Endodermal cell (in vitro differentiated cells): ENCODE results near the gene KCNK2. TPM values are rescaled to one million over a fixed set of nuclear protein-coding genes. Genes with fewer than 3 reads are reported as not detected.

ENCODE experiments used
- DNase-seq: peaks from one replicate; pipeline ENCODE4 v3.0.0-alpha.2; 2017
- H3K27ac ChIP-seq: 2 replicates; pipeline ENCODE4 v1.5.1; 2013; ENCODE audit warnings: mild to moderate bottlenecking, low read depth, low read length, moderate library complexity
- H3K27me3 ChIP-seq: 2 replicates; pipeline ENCODE4 v1.6.1; 2013; ENCODE audit warnings: mild to moderate bottlenecking, low read length, moderate library complexity; ENCODE audit not compliant: insufficient read depth, control insufficient read depth, poor library complexity, severe bottlenecking
- H3K36me3 ChIP-seq: 2 replicates; pipeline ENCODE4 v1.7.0; 2013; ENCODE audit warnings: mild to moderate bottlenecking, low read length, moderate library complexity; ENCODE audit not compliant: control insufficient read depth, insufficient read depth
- H3K4me1 ChIP-seq: one replicate; pipeline ENCODE4 v1.7.0; 2013; ENCODE audit warnings: low read length; ENCODE audit not compliant: control insufficient read depth, insufficient read depth
- H3K4me3 ChIP-seq: 2 replicates; pipeline ENCODE4 v1.5.1; 2013; ENCODE audit warnings: mild to moderate bottlenecking, low read length, moderate library complexity
- H3K9ac ChIP-seq: 2 replicates; pipeline ENCODE4 v1.6.1; 2013; ENCODE audit warnings: mild to moderate bottlenecking, low read length, moderate library complexity; ENCODE audit not compliant: poor library complexity, severe bottlenecking; ENCODE audit errors: extremely low read depth
- H3K9me3 ChIP-seq: 2 replicates; pipeline ENCODE4 v1.6.1; 2013; ENCODE audit warnings: mild to moderate bottlenecking, low read length, moderate library complexity; ENCODE audit not compliant: control insufficient read depth
- H3K27ac Mint-ChIP-seq: 2 replicates; pipeline ENCODE4 v1.8.0; 2020; ENCODE audit warnings: mixed read lengths
- H3K27me3 Mint-ChIP-seq: 2 replicates; pipeline ENCODE4 v1.8.0; 2021; ENCODE audit warnings: mild to moderate bottlenecking, mixed read lengths; ENCODE audit not compliant: insufficient read depth
- H3K36me3 Mint-ChIP-seq: 2 replicates; pipeline ENCODE4 v1.8.0; 2020; ENCODE audit warnings: low read depth, mixed read lengths
- H3K4me1 Mint-ChIP-seq: 2 replicates; pipeline ENCODE4 v1.8.0; 2020; ENCODE audit warnings: mixed read lengths
- H3K4me3 Mint-ChIP-seq: 2 replicates; pipeline ENCODE4 v1.8.0; 2020; ENCODE audit warnings: mild to moderate bottlenecking, moderate library complexity, mixed read lengths
- H3K9me3 Mint-ChIP-seq: 2 replicates; pipeline ENCODE4 v1.8.0; 2020; ENCODE audit warnings: mild to moderate bottlenecking, mixed read lengths
- CTCF ChIP-seq: fragments of 200-600 bp; sonication (generic); conservative IDR thresholded peaks from 2 replicates; pipeline ENCODE4 v1.5.0; 2021; ENCODE audit warnings: antibody characterized with exemption, mild to moderate bottlenecking
- WGBS, 2 experiments: methylation state at CpG; one replicate each; pipeline versions ENCODE4 v1.1.5 to v1.1.7; 2013; ENCODE audit warnings: missing lambda C conversion rate in 2 of 2, mixed read lengths in 1 of 2; ENCODE audit not compliant: insufficient coverage in 1 of 2, insufficient read length in 1 of 2; 5-methylcytosine and 5-hydroxymethylcytosine counted together
- total RNA-seq, 2 donors: library from RNA; stranded (reverse); fragmentation: NEBNext Ultra II Directional in 1 of 2; extraction: Animal tissue kit (Norgen Biotek cat#: 25700) in 1 of 2; gene quantifications; 2 replicates in 1 of 2; 3 replicates in 1 of 2; pipeline ENCODE4 v1.2.1, GENCODE V29; 2021

The KCNK2 gene
- total RNA-seq, 2 donors from 2014 or later: 0.15 TPM; not detected in 1

- DNase-seq: no peak
- Mint-ChIP-seq H3K4me1 (no peaks in the 10 kb centered on the region), H3K27ac (no peak overlapping the region), H3K4me3 (no peak overlapping the region), H3K9me3 (peaks cover 3% of the 10 kb centered on the region), H3K36me3 (no peaks in the 10 kb centered on the region), H3K27me3 (peaks cover 7% of the 10 kb centered on the region)
- no peak overlapping the region for H3K4me3 ChIP-seq
- no peaks in the 10 kb centered on the region for H3K27me3 ChIP-seq
- no peaks in the 10 kb centered on the region for H3K4me1 ChIP-seq
- 71 to 88% methylated on average over 1 of the region's 1 CpG for WGBS, 2 experiments
- no peak overlapping the region for H3K27ac ChIP-seq
- TF ChIP-seq CTCF: no peak
- H3K36me3 ChIP-seq: no peaks in the 10 kb centered on the region
- H3K9ac ChIP-seq: no peak overlapping the region
- no peaks in the 10 kb centered on the region for H3K9me3 ChIP-seq
These were observed 11.5 kb upstream of the KCNK2 start for GRCh38 chr1:215071078-215071477.

GRCh38 chr1:215076322-215076721, 6.2 kb upstream of the KCNK2 start:
- Mint-ChIP-seq H3K27ac (no peak overlapping the region), H3K9me3 (no peaks in the 10 kb centered on the region), H3K4me1 (no peaks in the 10 kb centered on the region), H3K27me3 (peaks cover 50% of the 10 kb centered on the region), H3K4me3 (no peak overlapping the region), H3K36me3 (no peaks in the 10 kb centered on the region)
- H3K27me3 ChIP-seq: peaks cover 30% of the 10 kb centered on the region
- no peak overlapping the region for H3K9ac ChIP-seq
- H3K4me3 ChIP-seq: no peak overlapping the region
- H3K4me1 ChIP-seq: no peaks in the 10 kb centered on the region
- H3K36me3 ChIP-seq: no peaks in the 10 kb centered on the region
- DNase-seq: peak; percentile 81
- no peak overlapping the region for H3K27ac ChIP-seq
- TF ChIP-seq CTCF: peak; percentile 80
- 80 to 100% methylated on average over 1 of the region's 1 CpG for WGBS, 2 experiments
- H3K9me3 ChIP-seq: no peaks in the 10 kb centered on the region

- Histone ChIP-seq H3K4me3 (no peak overlapping the region), H3K36me3 (no peaks in the 10 kb centered on the region), H3K27me3 (peaks cover 59% of the 10 kb centered on the region), H3K27ac (no peak overlapping the region), H3K4me1 (no peaks in the 10 kb centered on the region), H3K9me3 (no peaks in the 10 kb centered on the region), H3K9ac (no peak overlapping the region)
- Mint-ChIP-seq H3K4me3 (no peak overlapping the region), H3K27ac (no peak overlapping the region), H3K36me3 (no peaks in the 10 kb centered on the region), H3K4me1 (peaks cover 7% of the 10 kb centered on the region), H3K27me3 (peaks cover 76% of the 10 kb centered on the region), H3K9me3 (no peaks in the 10 kb centered on the region)
- no peak for DNase-seq
- TF ChIP-seq CTCF: no peak
- WGBS, 2 experiments: 83% methylated on average over 2 of the region's 2 CpGs; no CpG with 5 or more reads in 1 of the 2 experiments
These were observed 3.1 kb upstream of the KCNK2 start for GRCh38 chr1:215079456-215079855.
